Uterus (tissue), 2 donors: ENCODE results near the gene TMEM11.

ENCODE experiments used
- CTCF ChIP-seq, 4 experiments: fragments of 200-600 bp in 2 of 4; fragments of 450-650 bp in 2 of 4; sonication (generic) in 2 of 4; IDR thresholded peaks; one replicate each; pipeline ENCODE4 v1.5.1; 2016 to 2019; ENCODE audit warnings: antibody characterized with exemption in 4 of 4, mild to moderate bottlenecking in 2 of 4, moderate library complexity in 1 of 4
- POLR2A ChIP-seq, 2 donors: fragments of 450-650 bp; IDR thresholded peaks; one replicate each; pipeline ENCODE4 v1.6.1; 2016; ENCODE audit warnings: antibody characterized with exemption in 2 of 2, mild to moderate bottlenecking in 1 of 2, moderate library complexity in 1 of 2

- no peak for TF ChIP-seq CTCF (IDR thresholded peaks at IDR 0.05)
- TF ChIP-seq POLR2A (IDR thresholded peaks at IDR 0.05) = no peak
Measured at GRCh38 chr17:21204935-21205334, 9.0 kb downstream of the TMEM11 start.
